Vagina (tissue), 2 donors: ENCODE measurements around the gene PRKCG. TPM values are rescaled to one million over a fixed set of nuclear protein-coding genes. Genes with fewer than 3 reads are reported as not detected.

Experiments used
- DNase-seq, 2 donors: peaks; one replicate each; pipeline ENCODE4 v3.0.0-alpha.2; 2017; ENCODE audit errors: extremely low spot score in 2 of 2
- H3K27ac ChIP-seq: fragments of 200-600 bp; sonication (generic); one replicate; pipeline ENCODE4 v1.5.1; 2019
- H3K27me3 ChIP-seq: fragments of 200-600 bp; sonication (generic); one replicate; pipeline ENCODE4 v1.5.1; 2019
- H3K36me3 ChIP-seq, 2 donors: fragments of 200-600 bp; sonication (generic); one replicate each; pipeline ENCODE4 v1.5.1; 2017 to 2019
- H3K4me1 ChIP-seq: fragments of 200-600 bp; sonication (generic); one replicate; pipeline ENCODE4 v1.5.1; 2019
- H3K4me3 ChIP-seq, 2 donors: fragments of 200-600 bp; sonication (generic); 1 replicate in 1 of 2; 2 replicates in 1 of 2; pipeline ENCODE4 v1.5.1; 2016 to 2019
- H3K9me3 ChIP-seq: fragments of 200-600 bp; sonication (generic); one replicate; pipeline ENCODE4 v1.5.1; 2019
- POLR2A ChIP-seq, 2 donors: fragments of 450-650 bp; IDR thresholded peaks; one replicate each; pipeline ENCODE4 v1.6.1; 2017; ENCODE audit warnings: antibody characterized with exemption in 2 of 2, mild to moderate bottlenecking in 2 of 2, moderate library complexity in 2 of 2
- POLR2AphosphoS5 ChIP-seq, 2 donors: sonication (generic); formaldehyde crosslinking; IDR thresholded peaks; one replicate each; pipeline ENCODE4 v1.9.0; 2017; ENCODE audit warnings: antibody characterized with exemption in 2 of 2, mild to moderate bottlenecking in 2 of 2, low read depth in 1 of 2; ENCODE audit not compliant: insufficient read depth in 1 of 2
- intact Hi-C: fragments of 100-400 bp; cut with DNase I; formaldehyde crosslinking; loops from one replicate; pipeline ENCODE4 v1.15.1; 2023
- total RNA-seq: library from RNA; depleted of rRNA; stranded (reverse); fragments of >200 nt; gene quantifications from one replicate; pipeline ENCODE4 v1.2.3, GENCODE V29; 2016
- TF ChIP-seq, protein P1 (sequence below), 3 experiments: fragments of 450-650 bp in 2 of 3; fragments of 200-600 bp in 1 of 3; sonication (generic) in 1 of 3; IDR thresholded peaks; one replicate each; pipeline ENCODE4 v1.5.1; 2017 to 2019; ENCODE audit warnings: antibody characterized with exemption in 3 of 3, mild to moderate bottlenecking in 2 of 3, moderate library complexity in 2 of 3

Gene PRKCG
- total RNA-seq, 1 donor from 2014 or later, result not detected

DNA sequence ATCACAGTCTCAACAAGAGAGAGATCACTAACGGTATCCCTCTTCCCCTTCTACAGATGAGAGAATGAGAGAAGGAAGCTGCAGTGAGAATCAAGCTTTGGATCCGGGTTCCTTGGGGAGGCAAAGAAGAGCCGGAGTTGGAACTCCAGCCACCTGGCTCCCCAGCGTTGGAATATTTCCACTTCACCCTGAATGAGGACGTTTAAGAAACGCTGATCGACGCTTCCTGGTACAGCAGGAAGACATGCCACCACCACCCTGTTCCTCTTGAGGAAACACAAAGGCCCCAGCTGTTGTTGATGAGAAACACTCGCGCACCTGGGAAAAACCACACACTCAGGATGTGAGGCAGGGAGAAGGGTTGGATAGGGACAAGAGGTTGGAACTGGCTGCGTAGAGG is 69.4 kb downstream of the PRKCG start:
- H3K27me3 ChIP-seq, result no peaks in the 10 kb centered on the region
- TF ChIP-seq, protein P1, sequence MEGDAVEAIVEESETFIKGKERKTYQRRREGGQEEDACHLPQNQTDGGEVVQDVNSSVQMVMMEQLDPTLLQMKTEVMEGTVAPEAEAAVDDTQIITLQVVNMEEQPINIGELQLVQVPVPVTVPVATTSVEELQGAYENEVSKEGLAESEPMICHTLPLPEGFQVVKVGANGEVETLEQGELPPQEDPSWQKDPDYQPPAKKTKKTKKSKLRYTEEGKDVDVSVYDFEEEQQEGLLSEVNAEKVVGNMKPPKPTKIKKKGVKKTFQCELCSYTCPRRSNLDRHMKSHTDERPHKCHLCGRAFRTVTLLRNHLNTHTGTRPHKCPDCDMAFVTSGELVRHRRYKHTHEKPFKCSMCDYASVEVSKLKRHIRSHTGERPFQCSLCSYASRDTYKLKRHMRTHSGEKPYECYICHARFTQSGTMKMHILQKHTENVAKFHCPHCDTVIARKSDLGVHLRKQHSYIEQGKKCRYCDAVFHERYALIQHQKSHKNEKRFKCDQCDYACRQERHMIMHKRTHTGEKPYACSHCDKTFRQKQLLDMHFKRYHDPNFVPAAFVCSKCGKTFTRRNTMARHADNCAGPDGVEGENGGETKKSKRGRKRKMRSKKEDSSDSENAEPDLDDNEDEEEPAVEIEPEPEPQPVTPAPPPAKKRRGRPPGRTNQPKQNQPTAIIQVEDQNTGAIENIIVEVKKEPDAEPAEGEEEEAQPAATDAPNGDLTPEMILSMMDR (IDR thresholded peaks at IDR 0.05), result no peak
- TF ChIP-seq POLR2A (IDR thresholded peaks at IDR 0.05), result no peak
- no peak overlapping the region for H3K27ac ChIP-seq
- H3K4me1 ChIP-seq, result no peaks in the 10 kb centered on the region
- no peaks in the 10 kb centered on the region for H3K9me3 ChIP-seq
- intact Hi-C loops, result no loop called here
- DNase-seq, result no peak
- no peak overlapping the region for H3K4me3 ChIP-seq
- H3K36me3 ChIP-seq, result no peaks in the 10 kb centered on the region

DNA sequence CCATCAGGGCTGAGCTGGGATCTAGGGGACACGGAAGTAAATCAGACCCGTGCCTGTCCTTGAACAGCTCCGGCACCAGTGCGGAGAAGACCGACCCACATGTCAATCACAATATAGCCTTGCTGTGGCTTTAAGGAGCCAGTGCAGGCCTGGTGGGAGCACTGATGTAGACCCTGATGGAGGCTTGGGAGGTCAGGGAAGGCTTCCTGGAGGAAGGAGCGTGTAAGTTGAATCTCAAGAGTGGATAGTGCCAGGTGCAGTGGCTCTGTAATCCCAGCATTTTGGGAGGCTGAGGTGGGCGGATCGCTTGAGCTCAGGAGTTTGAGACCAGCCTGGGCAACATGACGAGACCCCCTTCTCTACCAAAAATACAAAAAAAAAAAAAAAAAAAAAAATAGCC is 70.0 kb downstream of the PRKCG start:
- Histone ChIP-seq H3K27me3 (no peaks in the 10 kb centered on the region), H3K27ac (no peak overlapping the region), H3K9me3 (no peaks in the 10 kb centered on the region), H3K4me1 (no peaks in the 10 kb centered on the region), H3K36me3 (no peaks in the 10 kb centered on the region), H3K4me3 (no peak overlapping the region)
- TF ChIP-seq, protein P1 (IDR thresholded peaks at IDR 0.05), result no peak
- no peak for TF ChIP-seq POLR2AphosphoS5 (IDR thresholded peaks at IDR 0.05; ENCODE audit: insufficient read depth in 1 of 2, low read depth in 1 of 2)
- no peak for TF ChIP-seq POLR2A (IDR thresholded peaks at IDR 0.05)
- no peak for DNase-seq
- intact Hi-C loops, result no loop called here

DNA sequence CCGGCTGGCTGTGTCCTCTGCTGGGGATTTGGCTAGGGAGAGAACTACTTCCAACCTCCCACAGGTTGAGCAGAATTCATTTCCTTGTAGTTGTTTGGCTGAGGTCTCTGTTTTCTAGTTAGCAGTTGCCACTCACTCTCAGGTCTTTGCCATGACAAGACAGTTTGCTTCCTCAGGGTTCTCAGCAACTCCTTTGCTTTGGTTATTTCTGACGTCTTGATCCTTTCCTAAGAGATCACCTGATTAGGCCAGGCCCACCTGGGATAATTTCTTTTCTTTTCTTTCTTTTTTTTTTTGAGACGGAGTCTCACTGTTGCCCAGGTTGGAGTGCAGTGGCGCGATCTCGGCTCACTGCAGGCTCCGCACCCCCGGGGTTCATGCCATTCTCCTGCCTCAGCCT is 71.4 kb downstream of the PRKCG start:
- Histone ChIP-seq H3K4me3 (no peak overlapping the region), H3K4me1 (no peaks in the 10 kb centered on the region), H3K9me3 (no peaks in the 10 kb centered on the region), H3K36me3 (no peaks in the 10 kb centered on the region), H3K27ac (no peak overlapping the region), H3K27me3 (no peaks in the 10 kb centered on the region)
- TF ChIP-seq POLR2A (IDR thresholded peaks at IDR 0.05), result no peak
- TF ChIP-seq, protein P1 (IDR thresholded peaks at IDR 0.05), result no peak
- no peak for TF ChIP-seq POLR2AphosphoS5 (IDR thresholded peaks at IDR 0.05; ENCODE audit: insufficient read depth in 1 of 2, low read depth in 1 of 2)
- intact Hi-C loops, result no loop called here
- DNase-seq, result no peak

Other genes starting within 250 kb of the PRKCG start
- 0.49 TPM for gene NLRP12, start 57.9 kb upstream of the PRKCG start, total RNA-seq
- 68.3 TPM for gene MYADM, start 14.3 kb upstream of the PRKCG start, total RNA-seq
- not detected for gene CACNG7, start 27.1 kb downstream of the PRKCG start, total RNA-seq
- gene CACNG8, start 80.7 kb downstream of the PRKCG start, total RNA-seq, result not detected
- gene CACNG6, start 109.4 kb downstream of the PRKCG start, total RNA-seq, result not detected
- gene VSTM1, start 181.7 kb downstream of the PRKCG start, total RNA-seq, result not detected
- gene TARM1, start 199.2 kb downstream of the PRKCG start, total RNA-seq, result not detected
- gene OSCAR, start 218.6 kb downstream of the PRKCG start, total RNA-seq, result 1.2 TPM
- gene NDUFA3, start 220.7 kb downstream of the PRKCG start, total RNA-seq, result 79.3 TPM
- gene TFPT, start 233.5 kb downstream of the PRKCG start, total RNA-seq, result 13.0 TPM
- 44.4 TPM for gene PRPF31, start 233.6 kb downstream of the PRKCG start, total RNA-seq